SU-DHL-6 (cell line): ENCODE data around the gene SIT1.

Source experiments
- CTCF ChIP-seq: fragments of 200-600 bp; sonication (generic); IDR thresholded peaks from one replicate; pipeline ENCODE4 v1.5.1; 2017; ENCODE audit warnings: antibody characterized with exemption, mild to moderate bottlenecking, low read length, moderate library complexity; ENCODE audit not compliant: insufficient read depth, poor library complexity, severe bottlenecking
- EZH2phosphoT487 ChIP-seq: fragments of 200-600 bp; sonication (generic), shearing (Covaris generic); conservative IDR thresholded peaks from 2 replicates; pipeline ENCODE4 v1.6.1; 2018; ENCODE audit warnings: mild to moderate bottlenecking, antibody characterized with exemption, low read length, moderate library complexity, mixed read lengths

- TF ChIP-seq CTCF, result peak; percentile 93
- no peak for TF ChIP-seq EZH2phosphoT487
Measured at GRCh38 chr9:35646533-35647265, 4.0 kb downstream of the SIT1 start.
